Epithelial cell of prostate (primary cell): ENCODE measurements around the gene PHF21B.
"Not testable (repeated sequence)": the region's sequence is repeated elsewhere in the genome, so short reads cannot be mapped to it uniquely, and the experiment has no call there.

Experiments
- DNase-seq: peaks from one replicate; pipeline ENCODE4 v3.0.0-alpha.2; 2011; ENCODE audit warnings: low read depth, low spot score
- H3K27ac ChIP-seq: fragments of 450-650 bp; 2 replicates; pipeline ENCODE4 v1.5.1; 2017; ENCODE audit warnings: mild to moderate bottlenecking

Gene PHF21B

DNA sequence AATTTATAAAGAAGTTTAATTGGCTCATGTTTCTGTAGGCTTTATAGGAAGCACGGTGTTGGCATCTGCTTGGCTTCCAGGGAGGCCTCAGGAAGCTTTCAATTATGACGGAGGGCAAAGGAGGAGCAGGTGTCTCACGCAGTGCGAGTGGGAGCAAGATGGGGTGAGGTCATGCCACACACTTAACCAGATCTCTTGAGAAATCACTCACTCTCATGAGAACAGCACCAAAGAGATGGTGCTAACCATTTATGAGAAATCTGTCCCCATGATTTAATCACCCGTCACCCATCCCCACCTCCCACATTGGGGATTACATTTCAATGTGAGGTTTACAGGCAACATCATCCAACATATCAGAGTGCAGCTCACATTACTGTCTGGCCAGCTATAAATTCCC, 153.9 kb downstream of the PHF21B start:
- no peak overlapping the region for H3K27ac ChIP-seq
- no peak for DNase-seq

- not testable (repeated sequence) for DNase-seq
Observed at GRCh38 chr22:44854641-44855040, 155.2 kb downstream of the PHF21B start.

GRCh38 chr22:44850946-44851345, 158.9 kb downstream of the PHF21B start:
- no peak overlapping the region for H3K27ac ChIP-seq
- DNase-seq: no peak

More at GRCh38 chr22:44854641-44855040, 155.2 kb downstream of the PHF21B start:
- peak overlapping the region; percentile 64 for H3K27ac ChIP-seq

DNA sequence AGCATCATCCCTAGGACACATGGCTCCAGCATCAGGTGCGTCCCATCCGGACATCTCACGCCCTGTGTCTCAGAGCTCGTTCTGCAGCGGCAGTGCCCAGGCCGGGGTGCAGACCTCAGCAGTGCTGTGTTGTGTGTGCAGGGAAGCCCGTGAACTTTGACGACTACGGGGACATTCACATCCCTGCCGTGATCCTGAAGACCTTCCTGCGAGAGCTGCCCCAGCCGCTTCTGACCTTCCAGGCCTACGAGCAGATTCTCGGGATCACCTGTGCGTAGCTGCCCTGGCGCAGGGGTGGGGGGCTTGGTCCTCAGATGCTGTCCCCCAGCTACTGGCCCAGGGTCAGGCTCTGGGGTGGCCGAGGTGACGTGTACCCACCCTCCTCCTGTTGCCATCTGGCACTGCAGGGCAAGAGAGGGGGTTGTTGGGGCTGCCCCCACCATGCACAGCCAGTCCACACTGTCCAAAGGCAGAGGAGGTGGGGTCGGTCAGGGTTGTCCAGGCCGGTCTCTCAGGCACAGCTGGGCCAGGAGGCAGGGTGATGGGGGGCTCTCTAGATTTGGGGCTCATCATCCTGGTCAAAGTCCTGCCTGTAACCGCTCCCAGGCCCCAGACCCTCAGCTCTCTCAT, 160.9 kb downstream of the PHF21B start:
- H3K27ac ChIP-seq: no peak overlapping the region
- DNase-seq: no peak

DNA sequence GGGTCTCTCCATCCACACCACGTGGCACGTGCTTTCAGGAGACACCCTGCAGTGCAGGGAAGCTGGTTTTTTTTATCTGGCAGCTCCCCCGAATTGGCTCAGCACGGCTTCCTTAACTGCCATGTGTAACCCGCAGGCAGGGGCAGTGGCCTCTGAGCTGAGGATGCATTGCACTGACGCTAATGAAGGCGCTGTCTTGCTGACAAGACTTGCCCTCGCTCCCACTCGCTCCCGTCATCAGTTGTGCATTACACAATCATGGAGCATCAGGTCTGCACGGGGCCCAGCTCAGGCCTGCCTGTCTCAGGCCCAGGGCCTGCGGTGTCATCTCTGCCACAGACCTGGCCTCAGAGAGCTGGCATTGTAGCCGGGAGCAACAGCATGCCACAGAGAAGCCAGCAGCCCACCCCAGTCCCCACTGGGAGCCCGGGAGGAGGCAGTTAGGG, 161.5 kb downstream of the PHF21B start:
- DNase-seq: no peak
- H3K27ac ChIP-seq: no peak overlapping the region

- DNase-seq: no peak
- H3K27ac ChIP-seq: no peak overlapping the region
Observed at GRCh38 chr22:44847892-44848291, 161.9 kb downstream of the PHF21B start.

DNA sequence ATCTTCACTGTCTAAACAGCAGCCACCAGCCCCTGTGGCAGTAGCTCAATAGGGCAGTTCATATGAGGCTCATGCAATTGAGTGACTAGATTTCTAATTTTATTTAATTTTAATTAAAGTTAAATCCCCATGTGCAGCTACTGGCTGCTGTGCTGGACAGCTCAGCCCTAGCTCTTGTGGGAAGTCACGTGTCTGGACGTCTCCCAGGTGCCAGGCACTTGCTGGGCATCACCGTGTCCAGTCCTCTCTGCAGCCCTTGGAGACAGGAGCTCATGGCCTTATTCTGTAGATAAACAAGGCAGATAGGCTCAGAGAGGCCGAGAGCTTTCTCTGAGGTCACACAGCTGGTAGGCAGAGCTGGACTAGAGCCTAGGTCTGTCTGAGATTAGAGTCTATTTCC, 162.4 kb downstream of the PHF21B start:
- H3K27ac ChIP-seq: no peak overlapping the region
- DNase-seq: no peak

GRCh38 chr22:44846726-44847275, 163.0 kb downstream of the PHF21B start:
- DNase-seq: no peak
- H3K27ac ChIP-seq: no peak overlapping the region

DNA sequence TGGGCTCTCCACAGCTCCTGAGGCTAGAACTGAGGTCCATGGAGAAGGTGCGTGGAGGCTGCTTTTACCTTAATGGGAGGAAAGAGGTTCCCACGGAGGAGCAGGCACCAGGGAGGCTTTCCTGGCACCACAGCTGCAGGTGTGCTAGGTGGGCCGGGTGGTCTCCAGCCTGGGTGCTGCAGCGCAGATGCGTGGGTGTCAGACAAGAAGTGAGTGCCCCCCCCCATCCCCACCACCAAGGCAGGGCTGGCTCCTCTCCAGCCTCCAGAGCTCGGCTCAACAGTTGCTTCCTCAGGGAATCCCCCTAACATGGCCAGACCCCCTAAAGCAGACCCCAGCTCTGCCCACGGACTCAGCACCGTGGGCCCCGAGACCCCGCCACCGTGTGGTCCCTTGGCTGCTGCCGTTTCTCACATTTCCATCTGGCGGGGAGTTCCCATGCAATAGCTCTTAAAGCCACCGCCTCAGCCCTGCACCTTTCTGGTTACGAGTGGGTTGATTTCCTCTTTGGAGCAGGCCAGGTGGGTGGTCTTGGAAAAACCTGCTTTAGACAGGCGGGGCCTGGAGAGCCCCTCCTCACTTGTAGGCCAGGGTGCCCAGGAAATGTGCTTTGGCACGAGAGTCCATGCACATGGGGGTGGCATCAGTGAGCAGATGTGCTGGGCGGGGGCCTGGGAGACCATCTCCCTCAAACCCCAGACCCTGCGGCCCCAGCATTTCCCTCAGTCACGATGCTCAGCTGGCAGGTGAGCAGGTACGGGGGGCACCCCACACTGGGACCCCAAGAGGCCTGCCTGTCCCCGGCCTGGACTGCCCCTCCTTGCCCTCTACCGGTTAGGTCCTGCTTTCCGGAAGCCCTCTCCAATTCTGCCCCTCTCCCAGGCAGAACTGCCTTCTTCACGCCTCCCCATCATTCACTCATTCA, 163.7 kb downstream of the PHF21B start:
- no peak for DNase-seq
- H3K27ac ChIP-seq: no peak overlapping the region

GRCh38 chr22:44845191-44845590, 164.6 kb downstream of the PHF21B start:
- DNase-seq: no peak

DNA sequence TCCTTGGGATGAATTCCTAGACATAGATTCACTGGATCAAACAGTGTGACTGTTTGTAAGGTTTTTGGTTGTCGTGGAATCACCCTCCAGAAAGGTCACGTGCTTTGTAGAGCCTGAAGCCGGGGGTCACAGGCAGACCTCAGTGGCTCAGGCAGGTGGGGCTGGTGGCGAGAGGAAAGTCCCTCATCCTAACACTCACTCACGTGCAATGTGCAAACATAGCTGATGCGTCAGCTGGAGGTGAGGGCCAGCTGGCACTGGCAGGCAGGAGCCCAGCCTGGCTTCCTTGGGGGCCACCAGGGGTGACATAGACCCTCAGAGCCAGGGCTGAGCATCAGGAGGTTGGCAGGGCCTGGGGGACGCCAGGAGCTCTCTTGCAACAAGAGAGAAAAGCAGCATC, 167.4 kb downstream of the PHF21B start:
- no peak overlapping the region for H3K27ac ChIP-seq
- no peak for DNase-seq

More at GRCh38 chr22:44845191-44845590, 164.6 kb downstream of the PHF21B start:
- no peak overlapping the region for H3K27ac ChIP-seq

DNA sequence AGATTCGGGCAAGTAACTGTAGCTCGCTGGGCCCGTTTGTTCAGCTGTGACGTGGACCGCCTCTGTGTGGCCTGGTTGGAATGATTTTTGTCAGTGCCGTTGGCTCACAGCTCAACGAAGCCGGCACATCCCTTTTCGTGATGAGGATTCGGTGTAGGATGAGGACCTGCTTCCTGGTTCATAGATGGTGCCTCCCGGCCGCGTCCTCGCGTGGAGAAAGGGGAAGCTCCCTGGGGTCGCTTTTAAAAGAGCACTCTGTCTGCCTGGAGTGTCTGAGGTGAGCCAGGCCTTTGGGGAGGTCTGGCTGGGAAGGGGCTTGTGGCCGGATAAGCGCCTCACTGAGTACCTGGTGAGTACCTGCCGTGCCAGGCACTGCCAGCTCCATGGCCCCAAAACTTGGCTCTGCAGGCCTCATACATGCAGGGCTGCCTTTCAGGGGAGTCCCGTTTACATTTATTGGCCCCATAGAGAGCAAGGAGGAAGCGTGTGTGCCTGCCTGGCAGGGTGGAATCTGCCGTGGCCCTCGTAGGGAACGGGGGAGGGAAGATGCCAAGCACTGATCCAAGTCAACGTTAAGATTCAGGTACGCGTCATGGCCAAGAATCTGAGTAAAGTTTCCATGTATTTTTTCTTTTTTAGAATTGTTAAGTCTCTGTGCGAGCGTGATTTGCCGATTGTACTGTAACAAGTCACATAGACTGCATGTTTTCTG, 169.0 kb downstream of the PHF21B start:
- no peak for DNase-seq
- H3K27ac ChIP-seq: no peak overlapping the region

GRCh38 chr22:44839721-44840120, 170.1 kb downstream of the PHF21B start:
- no peak for DNase-seq
- H3K27ac ChIP-seq: no peak overlapping the region

GRCh38 chr22:44839061-44839460, 170.7 kb downstream of the PHF21B start:
- no peak overlapping the region for H3K27ac ChIP-seq
- no peak for DNase-seq

- H3K27ac ChIP-seq: no peak overlapping the region
Observed at GRCh38 chr22:44838316-44839016, 171.3 kb downstream of the PHF21B start.

GRCh38 chr22:44837481-44837880, 172.3 kb downstream of the PHF21B start:
- no peak for DNase-seq
- H3K27ac ChIP-seq: no peak overlapping the region

More at GRCh38 chr22:44838316-44839016, 171.3 kb downstream of the PHF21B start:
- no peak for DNase-seq

- DNase-seq: no peak
- H3K27ac ChIP-seq: no peak overlapping the region
Observed at GRCh38 chr22:44834065-44834464, 175.7 kb downstream of the PHF21B start.

DNA sequence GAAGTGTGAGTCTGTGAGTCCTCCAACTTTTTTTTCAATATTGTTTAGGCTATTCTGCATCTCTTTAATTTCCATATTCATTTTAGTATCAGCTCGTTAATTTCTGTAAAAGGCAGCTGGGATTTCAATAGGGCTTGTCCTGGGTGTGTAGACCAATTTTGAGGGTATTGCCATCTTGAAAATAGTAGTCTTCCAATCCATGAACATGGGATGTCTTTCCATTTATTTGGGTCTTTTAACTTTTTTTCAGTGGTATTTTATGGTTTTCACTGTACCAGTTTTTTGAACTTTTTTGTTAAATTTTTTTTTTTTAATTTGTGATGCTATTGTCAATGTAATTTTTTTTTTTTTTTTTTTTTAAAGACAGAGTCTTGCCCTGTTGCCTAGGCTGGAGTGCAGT, 177.9 kb downstream of the PHF21B start:
- DNase-seq: no peak
- no peak overlapping the region for H3K27ac ChIP-seq
